Mammary epithelial cell (primary cell): ENCODE results near the gene SAXO2.

Experiments used
- CTCF ChIP-seq, 2 donors: IDR thresholded peaks in 1 of 2; conservative IDR thresholded peaks in 1 of 2; 2 replicates each; pipeline ENCODE4 v1.5.1; 2011 to 2012; ENCODE audit warnings: inconsistent platforms in 2 of 2, low read length in 2 of 2, mild to moderate bottlenecking in 2 of 2, control low read depth in 1 of 2, low read depth in 1 of 2; ENCODE audit not compliant: insufficient read depth in 1 of 2; ENCODE audit errors: extremely low read depth in 1 of 2
- EZH2 ChIP-seq: IDR thresholded peaks from 2 replicates; pipeline ENCODE4 v1.6.1; 2012; ENCODE audit warnings: low read length, inconsistent platforms, borderline replicate concordance

GRCh38 chr15:82304778-82305090, 42.1 kb downstream of the SAXO2 start:
- no peak for TF ChIP-seq EZH2
- TF ChIP-seq CTCF (conservative IDR thresholded peaks at IDR 0.05 in 1 of 2, IDR thresholded peaks at IDR 0.05 in 1 of 2; ENCODE audit: extremely low read depth in 1 of 2, insufficient read depth in 1 of 2, low read depth in 1 of 2, low read length in 2 of 2), result no peak
